Esophagus muscularis mucosa (tissue), 4 donors: Measurements from ENCODE around the gene ACSM5.
"Not testable (repeated sequence)": the region's sequence is repeated elsewhere in the genome, so short reads cannot be mapped to it uniquely, and the experiment has no call there.

Experiments
- EP300 ChIP-seq: sonication (generic); formaldehyde crosslinking; IDR thresholded peaks from one replicate; pipeline ENCODE4 v1.6.1; 2017; ENCODE audit warnings: antibody characterized with exemption
- POLR2A ChIP-seq: fragments of 450-650 bp; IDR thresholded peaks from one replicate; pipeline ENCODE4 v1.6.1; 2017; ENCODE audit warnings: antibody characterized with exemption, moderate library complexity, mild to moderate bottlenecking, low read depth
- POLR2AphosphoS5 ChIP-seq, 2 donors: sonication (generic); formaldehyde crosslinking; IDR thresholded peaks; one replicate each; pipeline ENCODE4 v1.6.1; 2017; ENCODE audit warnings: antibody characterized with exemption in 2 of 2
- TF ChIP-seq, protein P1 (sequence below), 3 experiments: fragments of 200-600 bp in 2 of 3; fragments of 450-650 bp in 1 of 3; sonication (generic) in 2 of 3; IDR thresholded peaks; one replicate each; pipeline ENCODE4 v1.5.1; 2017 to 2019; ENCODE audit warnings: antibody characterized with exemption in 3 of 3, mild to moderate bottlenecking in 2 of 3, moderate library complexity in 1 of 3

DNA sequence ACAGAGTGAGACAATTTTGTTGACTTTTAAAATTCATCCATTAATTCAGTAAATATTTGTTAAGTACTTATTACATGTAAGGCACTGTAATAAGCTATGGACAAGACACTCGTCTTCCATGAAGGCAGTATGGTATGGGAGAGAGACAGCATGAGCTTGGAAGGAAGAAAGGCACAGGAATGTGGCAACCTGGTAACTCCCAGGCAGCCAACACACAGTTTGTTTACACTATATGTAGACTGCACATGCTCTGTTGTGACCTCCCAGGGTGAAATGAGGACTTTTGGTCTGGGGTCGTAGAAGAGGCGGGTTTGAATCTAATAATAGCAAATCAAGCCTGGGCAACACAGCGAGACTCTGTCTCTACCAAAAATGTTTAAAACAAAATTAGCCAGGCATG, 51.0 kb downstream of the ACSM5 start:
- not testable (repeated sequence) for TF ChIP-seq POLR2AphosphoS5 (IDR thresholded peaks at IDR 0.05); POLR2A; EP300
- TF ChIP-seq, protein P1, sequence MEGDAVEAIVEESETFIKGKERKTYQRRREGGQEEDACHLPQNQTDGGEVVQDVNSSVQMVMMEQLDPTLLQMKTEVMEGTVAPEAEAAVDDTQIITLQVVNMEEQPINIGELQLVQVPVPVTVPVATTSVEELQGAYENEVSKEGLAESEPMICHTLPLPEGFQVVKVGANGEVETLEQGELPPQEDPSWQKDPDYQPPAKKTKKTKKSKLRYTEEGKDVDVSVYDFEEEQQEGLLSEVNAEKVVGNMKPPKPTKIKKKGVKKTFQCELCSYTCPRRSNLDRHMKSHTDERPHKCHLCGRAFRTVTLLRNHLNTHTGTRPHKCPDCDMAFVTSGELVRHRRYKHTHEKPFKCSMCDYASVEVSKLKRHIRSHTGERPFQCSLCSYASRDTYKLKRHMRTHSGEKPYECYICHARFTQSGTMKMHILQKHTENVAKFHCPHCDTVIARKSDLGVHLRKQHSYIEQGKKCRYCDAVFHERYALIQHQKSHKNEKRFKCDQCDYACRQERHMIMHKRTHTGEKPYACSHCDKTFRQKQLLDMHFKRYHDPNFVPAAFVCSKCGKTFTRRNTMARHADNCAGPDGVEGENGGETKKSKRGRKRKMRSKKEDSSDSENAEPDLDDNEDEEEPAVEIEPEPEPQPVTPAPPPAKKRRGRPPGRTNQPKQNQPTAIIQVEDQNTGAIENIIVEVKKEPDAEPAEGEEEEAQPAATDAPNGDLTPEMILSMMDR (IDR thresholded peaks at IDR 0.05) = not testable (repeated sequence)
